Activated CD8-positive, alpha-beta T cell treated with anti-CD3 and anti-CD28 coated beads for 36 hours (primary cell): ENCODE results near the gene GLT6D1. TPM values are rescaled to one million over a fixed set of nuclear protein-coding genes. Genes with fewer than 3 reads are reported as not detected.
"Not testable (repeated sequence)": the region's sequence is repeated elsewhere in the genome, so short reads cannot be mapped to it uniquely, and the experiment has no call there.

Experiments
- ATAC-seq: fragments of 200-7000 bp; cut with Tn5 transposase; one replicate; pipeline ENCODE4 v1.10.0; 2021; ENCODE audit warnings: mild to moderate bottlenecking, moderate library complexity
- CTCF ChIA-PET: fragments of 350-600 bp; sonication (Branson Sonifier 250); formaldehyde crosslinking; loops from one replicate; lab custom pipeline; 2021; ENCODE audit warnings: antibody characterized with exemption; lab: Charles Lee
- POLR2A ChIA-PET: fragments of 350-600 bp; sonication (Branson Sonifier 250); formaldehyde crosslinking; loops from one replicate; lab custom pipeline; 2021; ENCODE audit warnings: antibody characterized with exemption; lab: Charles Lee
- DNase-seq: peaks from one replicate; pipeline ENCODE4 v3.0.0-alpha.2; 2020
- H3K27ac Mint-ChIP-seq: one replicate; pipeline ENCODE4 v1.8.0; 2021; ENCODE audit warnings: mild to moderate bottlenecking, mixed read lengths
- H3K27me3 Mint-ChIP-seq: one replicate; pipeline ENCODE4 v1.8.0; 2021; ENCODE audit warnings: mixed read lengths
- H3K36me3 Mint-ChIP-seq: one replicate; pipeline ENCODE4 v1.8.0; 2021; ENCODE audit warnings: low read depth, mixed read lengths
- H3K4me1 Mint-ChIP-seq: one replicate; pipeline ENCODE4 v1.8.0; 2021; ENCODE audit warnings: low read depth, mixed read lengths
- H3K4me3 Mint-ChIP-seq: one replicate; pipeline ENCODE4 v1.8.0; 2021; ENCODE audit warnings: mild to moderate bottlenecking, moderate library complexity, mixed read lengths
- H3K9me3 Mint-ChIP-seq: one replicate; pipeline ENCODE4 v1.8.0; 2021; ENCODE audit warnings: mixed read lengths
- intact Hi-C: fragments of 100-400 bp; cut with micrococcal nuclease; formaldehyde crosslinking; loops from one replicate; pipeline ENCODE4 v1.10.0; 2022
- total RNA-seq, 2 experiments: library from RNA; stranded (reverse); gene quantifications; one replicate each; pipeline ENCODE4 v1.2.3, GENCODE V29; 2021
- TF ChIP-seq, protein P1 (sequence below): fragments of 200-600 bp; IDR thresholded peaks from one replicate; pipeline ENCODE4 v1.8.0; 2022; ENCODE audit warnings: antibody characterized with exemption, mild to moderate bottlenecking

Gene GLT6D1
- total RNA-seq, 2 experiments from 2014 or later, result not detected

DNA sequence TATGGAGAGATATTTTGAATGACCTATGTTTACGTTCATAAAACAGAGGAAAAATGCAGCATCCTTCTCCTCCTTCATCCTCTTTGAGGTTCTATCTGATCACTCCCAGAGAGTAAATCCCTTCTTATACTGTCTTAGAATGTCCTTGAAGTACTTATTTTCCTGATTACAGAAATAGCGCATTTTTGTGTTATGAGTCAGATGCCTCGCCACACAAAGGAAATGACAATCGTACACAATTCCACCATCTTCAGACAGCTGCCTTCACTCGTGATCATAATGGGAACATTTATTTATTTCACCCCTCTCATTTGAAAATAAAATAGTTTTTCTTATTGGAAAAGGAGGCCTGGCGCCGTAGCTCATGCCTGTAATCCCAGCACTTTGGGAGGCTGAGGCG lies 2.4 kb upstream of the GLT6D1 start:
- Mint-ChIP-seq H3K4me3 (no peak overlapping the region), H3K27me3 (peaks cover 4% of the 10 kb centered on the region), H3K4me1 (no peaks in the 10 kb centered on the region), H3K9me3 (peaks cover 20% of the 10 kb centered on the region), H3K36me3 (no peaks in the 10 kb centered on the region), H3K27ac (no peak overlapping the region)
- POLR2A ChIA-PET, result no interaction called here
- TF ChIP-seq, protein P1, sequence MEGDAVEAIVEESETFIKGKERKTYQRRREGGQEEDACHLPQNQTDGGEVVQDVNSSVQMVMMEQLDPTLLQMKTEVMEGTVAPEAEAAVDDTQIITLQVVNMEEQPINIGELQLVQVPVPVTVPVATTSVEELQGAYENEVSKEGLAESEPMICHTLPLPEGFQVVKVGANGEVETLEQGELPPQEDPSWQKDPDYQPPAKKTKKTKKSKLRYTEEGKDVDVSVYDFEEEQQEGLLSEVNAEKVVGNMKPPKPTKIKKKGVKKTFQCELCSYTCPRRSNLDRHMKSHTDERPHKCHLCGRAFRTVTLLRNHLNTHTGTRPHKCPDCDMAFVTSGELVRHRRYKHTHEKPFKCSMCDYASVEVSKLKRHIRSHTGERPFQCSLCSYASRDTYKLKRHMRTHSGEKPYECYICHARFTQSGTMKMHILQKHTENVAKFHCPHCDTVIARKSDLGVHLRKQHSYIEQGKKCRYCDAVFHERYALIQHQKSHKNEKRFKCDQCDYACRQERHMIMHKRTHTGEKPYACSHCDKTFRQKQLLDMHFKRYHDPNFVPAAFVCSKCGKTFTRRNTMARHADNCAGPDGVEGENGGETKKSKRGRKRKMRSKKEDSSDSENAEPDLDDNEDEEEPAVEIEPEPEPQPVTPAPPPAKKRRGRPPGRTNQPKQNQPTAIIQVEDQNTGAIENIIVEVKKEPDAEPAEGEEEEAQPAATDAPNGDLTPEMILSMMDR, result no peak
- intact Hi-C loops, result no loop called here
- CTCF ChIA-PET, result interaction anchor here (0.9 kb wide), 1 partner anchor 13 kb away, joined by 3 read pairs; no protein-coding TSS in a partner anchor
- DNase-seq, result no peak
- no peak for ATAC-seq

DNA sequence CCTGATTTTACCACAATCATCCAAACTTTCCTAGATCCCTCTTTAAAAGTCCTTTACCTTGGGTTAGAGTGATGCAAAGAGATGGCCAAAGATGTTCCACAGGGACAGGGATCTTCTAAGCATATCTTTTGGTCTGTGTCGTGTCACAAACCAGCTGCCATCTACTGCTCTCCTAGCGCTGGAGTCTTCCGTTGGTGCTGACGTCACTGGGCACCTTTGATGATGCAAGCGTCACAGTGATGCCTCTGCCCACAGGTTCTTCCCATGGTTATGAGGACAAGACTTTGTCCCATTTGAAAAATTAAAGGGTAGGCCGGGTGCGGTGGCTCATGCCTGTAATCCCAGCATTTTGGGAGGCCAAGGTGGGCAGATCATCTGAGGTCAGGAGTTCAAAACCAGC lies 1.7 kb upstream of the GLT6D1 start:
- no peak for ATAC-seq
- Mint-ChIP-seq H3K36me3 (no peaks in the 10 kb centered on the region), H3K4me1 (no peaks in the 10 kb centered on the region), H3K4me3 (no peak overlapping the region), H3K9me3 (peaks cover 20% of the 10 kb centered on the region), H3K27ac (no peak overlapping the region), H3K27me3 (peaks cover 9% of the 10 kb centered on the region)
- no peak for DNase-seq
- TF ChIP-seq, protein P1, result no peak
- intact Hi-C loops, result no loop called here
- ChIA-PET POLR2A (no interaction called here), CTCF (no interaction called here)

DNA sequence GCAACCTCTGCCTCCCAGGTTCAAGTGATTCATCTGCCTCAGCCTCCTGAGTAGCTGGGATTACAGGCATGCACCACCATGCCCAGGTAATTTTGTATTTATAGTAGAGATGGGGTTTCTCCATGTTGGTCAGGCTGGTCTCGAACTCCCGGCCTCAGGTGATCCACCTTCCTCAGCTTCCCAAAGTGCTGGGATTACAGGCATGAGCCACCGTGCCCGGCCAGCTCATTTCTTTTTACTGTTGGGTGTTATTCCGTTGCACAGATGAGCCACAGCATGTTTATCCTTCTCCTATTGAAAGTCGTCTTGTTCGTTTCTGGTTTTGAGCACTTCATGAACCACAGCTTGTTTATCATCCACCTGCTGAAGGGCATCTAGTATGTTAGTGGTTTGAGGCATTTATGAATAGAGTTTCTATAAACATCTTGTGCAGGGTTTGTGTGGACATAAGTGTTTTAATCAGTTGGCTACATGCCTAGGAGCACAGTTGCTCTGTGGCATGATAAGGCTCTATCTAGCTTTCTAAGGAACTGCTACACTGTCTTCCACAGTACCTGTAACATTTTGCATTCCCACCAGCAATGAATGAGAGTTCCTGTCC lies 2.3 kb downstream of the GLT6D1 start:
- POLR2A ChIA-PET, H3K4me3 Mint-ChIP-seq, ATAC-seq, H3K9me3 Mint-ChIP-seq, H3K36me3 Mint-ChIP-seq, H3K27ac Mint-ChIP-seq, H3K4me1 Mint-ChIP-seq, DNase-seq, intact Hi-C loops, CTCF ChIA-PET: not testable (repeated sequence)
- peaks cover 14% of the 10 kb centered on the region for H3K27me3 Mint-ChIP-seq

DNA sequence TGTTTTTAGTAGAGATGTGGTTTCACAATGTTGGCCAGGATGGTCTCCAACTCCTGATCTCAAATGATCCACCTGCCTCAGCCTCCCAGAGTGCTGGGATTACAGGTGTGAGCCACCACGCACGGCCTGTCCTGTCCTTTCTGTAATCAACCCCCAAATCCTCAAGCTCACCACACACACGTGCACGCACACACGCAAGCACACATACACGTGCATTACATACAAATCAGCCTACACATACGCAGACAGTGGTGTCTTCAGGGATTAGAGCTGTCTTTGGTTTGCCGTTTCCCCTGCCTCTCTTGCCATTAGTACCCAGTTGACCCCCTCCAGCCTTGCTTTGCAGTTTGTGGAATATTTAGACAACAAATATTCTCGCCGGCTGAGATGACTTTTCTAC lies 6.5 kb downstream of the GLT6D1 start:
- Mint-ChIP-seq H3K9me3 (peaks cover 8% of the 10 kb centered on the region), H3K27me3 (peaks cover 12% of the 10 kb centered on the region), H3K4me1 (no peaks in the 10 kb centered on the region), H3K4me3 (no peak overlapping the region), H3K27ac (no peak overlapping the region), H3K36me3 (no peaks in the 10 kb centered on the region)
- intact Hi-C loops, result no loop called here
- POLR2A ChIA-PET, result no interaction called here
- TF ChIP-seq, protein P1, result no peak
- DNase-seq (no peak), ATAC-seq (no peak)
- CTCF ChIA-PET, result no interaction called here

DNA sequence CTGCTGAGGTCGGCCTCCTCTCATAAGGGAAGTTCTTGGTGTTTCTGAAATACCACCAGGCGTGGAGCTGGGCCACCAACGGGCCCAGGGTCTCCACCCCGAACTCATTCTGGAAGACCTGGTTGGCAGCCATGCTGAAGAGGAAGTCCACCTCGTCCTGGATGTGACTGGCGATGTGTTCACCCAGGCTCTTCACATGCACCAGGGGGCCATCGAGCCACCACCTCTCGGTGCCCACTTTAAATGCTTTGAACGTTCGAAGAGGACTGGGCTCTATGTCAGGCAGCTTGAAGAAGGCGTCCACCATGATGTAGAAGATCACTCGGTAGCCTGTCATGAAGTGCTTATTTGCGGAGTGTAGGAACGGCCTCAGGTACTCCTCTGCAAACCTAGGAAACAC lies 15.1 kb downstream of the GLT6D1 start:
- POLR2A ChIA-PET, result no interaction called here
- TF ChIP-seq, protein P1, result no peak
- ATAC-seq, result no peak
- CTCF ChIA-PET, result no interaction called here
- peaks cover 11% of the 10 kb centered on the region for H3K27me3 Mint-ChIP-seq
- intact Hi-C loops, result no loop called here
- H3K27ac Mint-ChIP-seq, result no peak overlapping the region
- DNase-seq, result no peak
- no peaks in the 10 kb centered on the region for H3K4me1 Mint-ChIP-seq
- H3K9me3 Mint-ChIP-seq, result peaks cover 16% of the 10 kb centered on the region
- no peak overlapping the region for H3K4me3 Mint-ChIP-seq
- no peaks in the 10 kb centered on the region for H3K36me3 Mint-ChIP-seq
